Activated naive CD4-positive, alpha-beta T cell treated with anti-CD3 and anti-CD28 coated beads for 36 hours (primary cell): ENCODE results near the gene PHKG1. TPM values are rescaled to one million over a fixed set of nuclear protein-coding genes. Genes with fewer than 3 reads are reported as not detected.
"Not testable (repeated sequence)": the region's sequence is repeated elsewhere in the genome, so short reads cannot be mapped to it uniquely, and the experiment has no call there.

Experiments
- CTCF ChIA-PET: fragments of 350-600 bp; sonication (Branson Sonifier 250); formaldehyde crosslinking; loops from one replicate; lab custom pipeline; 2021; ENCODE audit warnings: antibody characterized with exemption; lab: Charles Lee
- DNase-seq: peaks from one replicate; pipeline ENCODE4 v3.0.0-alpha.2; 2020
- H3K27ac Mint-ChIP-seq: one replicate; pipeline ENCODE4 v1.8.0; 2021; ENCODE audit warnings: mild to moderate bottlenecking, mixed read lengths
- H3K27me3 Mint-ChIP-seq: one replicate; pipeline ENCODE4 v1.8.0; 2021; ENCODE audit warnings: low read depth, mixed read lengths
- H3K36me3 Mint-ChIP-seq: one replicate; pipeline ENCODE4 v1.8.0; 2021; ENCODE audit warnings: low read depth, mixed read lengths
- H3K4me1 Mint-ChIP-seq: one replicate; pipeline ENCODE4 v1.8.0; 2021; ENCODE audit warnings: low read depth, mixed read lengths
- H3K4me3 Mint-ChIP-seq: one replicate; pipeline ENCODE4 v1.8.0; 2021; ENCODE audit warnings: mild to moderate bottlenecking, moderate library complexity, mixed read lengths
- H3K9me3 Mint-ChIP-seq: one replicate; pipeline ENCODE4 v1.8.0; 2021; ENCODE audit warnings: mixed read lengths
- intact Hi-C: fragments of 100-400 bp; cut with micrococcal nuclease; formaldehyde crosslinking; loops from one replicate; pipeline ENCODE4 v1.15.1; 2023
- total RNA-seq, 2 experiments: library from RNA; stranded (reverse); gene quantifications; one replicate each; pipeline ENCODE4 v1.2.3, GENCODE V29; 2021

Gene PHKG1
- total RNA-seq, 2 experiments from 2014 or later: 3.6 to 3.8 TPM

DNA sequence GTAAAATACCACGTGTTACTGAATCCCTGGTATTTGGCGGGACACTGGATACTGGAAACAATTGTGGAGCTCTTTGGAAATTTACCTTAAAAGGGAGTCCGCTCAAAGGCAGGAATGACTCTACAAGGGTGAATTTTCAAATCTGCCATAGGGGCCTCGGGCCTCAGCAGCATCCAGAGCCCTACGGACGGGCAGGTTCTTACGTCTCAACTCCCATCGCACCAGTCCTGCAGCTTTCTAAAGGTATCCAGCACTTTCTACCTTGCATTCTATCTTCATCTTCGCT, 41.8 kb downstream of the PHKG1 start:
- Mint-ChIP-seq H3K27ac (peak overlapping the region; percentile 95), H3K9me3 (no peaks in the 10 kb centered on the region), H3K27me3 (no peaks in the 10 kb centered on the region), H3K36me3 (peaks cover 29% of the 10 kb centered on the region), H3K4me1 (peaks cover 48% of the 10 kb centered on the region), H3K4me3 (peak overlapping the region; percentile 95)
- intact Hi-C loops: loop anchor here (1.0 to 5.0 kb wide), 8 partner anchors 13 to 519 kb away; partner anchors contain the start of genes CHCHD2, MRPS17, NIPSNAP2 and SUMF2
- DNase-seq: no peak
- CTCF ChIA-PET: interaction anchor here (0.7 to 3.0 kb wide), 5 partner anchors 12 to 73 kb away, joined by 3 to 15 read pairs (median 4); no protein-coding TSS in a partner anchor

- H3K9me3 Mint-ChIP-seq, H3K27me3 Mint-ChIP-seq, intact Hi-C loops, H3K4me3 Mint-ChIP-seq, DNase-seq, H3K27ac Mint-ChIP-seq: not testable (repeated sequence)
- Mint-ChIP-seq H3K4me1 (peaks cover 29% of the 10 kb centered on the region), H3K36me3 (peaks cover 21% of the 10 kb centered on the region)
- CTCF ChIA-PET: interaction anchor here (0.5 to 3.0 kb wide), 2 partner anchors 16 to 25 kb away, joined by 3 to 15 read pairs; no protein-coding TSS in a partner anchor
Measured at GRCh38 chr7:56048763-56049162, 44.0 kb downstream of the PHKG1 start.

DNA sequence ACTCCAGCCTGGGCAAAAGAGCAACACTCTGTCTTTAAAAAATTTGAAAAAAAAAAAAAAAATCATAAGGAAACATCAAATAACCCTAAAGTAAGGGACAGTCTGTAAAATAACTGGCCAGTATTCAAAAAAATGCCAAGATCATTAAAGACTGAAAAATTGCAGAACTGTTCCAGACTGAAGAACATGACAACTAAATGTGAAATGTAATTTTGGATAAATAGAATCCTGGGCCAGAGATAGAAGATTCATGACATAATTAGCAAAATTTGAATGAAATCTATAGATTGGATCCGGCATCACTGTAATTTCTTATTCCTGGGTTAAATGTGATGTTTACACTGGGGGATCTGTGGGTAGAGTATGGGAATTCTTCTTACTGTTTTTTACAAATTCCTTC, 44.5 kb downstream of the PHKG1 start:
- H3K9me3 Mint-ChIP-seq: no peaks in the 10 kb centered on the region
- H3K36me3 Mint-ChIP-seq: peaks cover 17% of the 10 kb centered on the region
- intact Hi-C loops: no loop called here
- H3K27me3 Mint-ChIP-seq: no peaks in the 10 kb centered on the region
- no peak overlapping the region for H3K4me3 Mint-ChIP-seq
- CTCF ChIA-PET: no interaction called here
- DNase-seq: no peak
- H3K4me1 Mint-ChIP-seq: peaks cover 24% of the 10 kb centered on the region
- H3K27ac Mint-ChIP-seq: no peak overlapping the region

- CTCF ChIA-PET: interaction anchor here (0.6 kb wide), 1 partner anchor 768 kb away, joined by 7 read pairs; no protein-coding TSS in a partner anchor
Measured at GRCh38 chr7:56047446-56048116, 45.2 kb downstream of the PHKG1 start.

GRCh38 chr7:56046721-56047445, 45.9 kb downstream of the PHKG1 start:
- no peaks in the 10 kb centered on the region for H3K9me3 Mint-ChIP-seq
- CTCF ChIA-PET: interaction anchor here (0.6 kb wide), 1 partner anchor 767 kb away, joined by 7 read pairs; no protein-coding TSS in a partner anchor
- H3K4me1 Mint-ChIP-seq: peaks cover 16% of the 10 kb centered on the region
- no peak overlapping the region for H3K4me3 Mint-ChIP-seq
- no peak overlapping the region for H3K27ac Mint-ChIP-seq
- H3K27me3 Mint-ChIP-seq: no peaks in the 10 kb centered on the region
- H3K36me3 Mint-ChIP-seq: peaks cover 17% of the 10 kb centered on the region
- no peak for DNase-seq
- intact Hi-C loops: no loop called here

More at GRCh38 chr7:56047446-56048116, 45.2 kb downstream of the PHKG1 start:
- H3K27ac Mint-ChIP-seq, H3K9me3 Mint-ChIP-seq, H3K4me3 Mint-ChIP-seq, H3K27me3 Mint-ChIP-seq, intact Hi-C loops, DNase-seq: not testable (repeated sequence)
- Mint-ChIP-seq H3K36me3 (peaks cover 16% of the 10 kb centered on the region), H3K4me1 (peaks cover 18% of the 10 kb centered on the region)

- H3K4me3 Mint-ChIP-seq, intact Hi-C loops, H3K27me3 Mint-ChIP-seq, H3K9me3 Mint-ChIP-seq, DNase-seq, H3K27ac Mint-ChIP-seq, CTCF ChIA-PET: not testable (repeated sequence)
- H3K4me1 Mint-ChIP-seq: peaks cover 16% of the 10 kb centered on the region
- peaks cover 13% of the 10 kb centered on the region for H3K36me3 Mint-ChIP-seq
Measured at GRCh38 chr7:56045758-56046157, 47.0 kb downstream of the PHKG1 start.

DNA sequence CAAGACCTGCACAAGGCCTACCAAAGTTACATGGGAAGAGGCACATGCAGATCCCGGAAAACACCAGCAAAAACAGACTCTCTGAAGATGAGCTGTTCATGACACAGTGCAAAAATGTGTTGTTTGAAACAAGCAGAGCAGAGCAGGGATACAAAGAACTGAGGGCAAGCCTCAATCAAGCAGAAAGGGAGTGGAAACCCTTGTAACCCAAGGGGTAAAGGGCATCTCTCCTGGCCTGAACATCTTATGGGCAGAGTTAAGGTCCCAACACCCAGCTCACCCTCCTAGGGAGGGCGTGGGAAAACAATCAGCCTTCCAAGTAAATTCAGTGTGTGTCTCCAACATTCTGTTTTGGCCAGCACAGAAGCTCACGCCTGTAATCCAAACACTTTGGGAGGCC, 52.0 kb downstream of the PHKG1 start:
- Mint-ChIP-seq H3K36me3 (peaks cover 13% of the 10 kb centered on the region), H3K4me1 (no peaks in the 10 kb centered on the region), H3K27me3 (no peaks in the 10 kb centered on the region), H3K27ac (no peak overlapping the region), H3K4me3 (no peak overlapping the region), H3K9me3 (no peaks in the 10 kb centered on the region)
- CTCF ChIA-PET: interaction anchor here (0.6 to 0.7 kb wide), 2 partner anchors 20 to 25 kb away, joined by 3 read pairs; no protein-coding TSS in a partner anchor
- DNase-seq: no peak
- intact Hi-C loops: no loop called here

DNA sequence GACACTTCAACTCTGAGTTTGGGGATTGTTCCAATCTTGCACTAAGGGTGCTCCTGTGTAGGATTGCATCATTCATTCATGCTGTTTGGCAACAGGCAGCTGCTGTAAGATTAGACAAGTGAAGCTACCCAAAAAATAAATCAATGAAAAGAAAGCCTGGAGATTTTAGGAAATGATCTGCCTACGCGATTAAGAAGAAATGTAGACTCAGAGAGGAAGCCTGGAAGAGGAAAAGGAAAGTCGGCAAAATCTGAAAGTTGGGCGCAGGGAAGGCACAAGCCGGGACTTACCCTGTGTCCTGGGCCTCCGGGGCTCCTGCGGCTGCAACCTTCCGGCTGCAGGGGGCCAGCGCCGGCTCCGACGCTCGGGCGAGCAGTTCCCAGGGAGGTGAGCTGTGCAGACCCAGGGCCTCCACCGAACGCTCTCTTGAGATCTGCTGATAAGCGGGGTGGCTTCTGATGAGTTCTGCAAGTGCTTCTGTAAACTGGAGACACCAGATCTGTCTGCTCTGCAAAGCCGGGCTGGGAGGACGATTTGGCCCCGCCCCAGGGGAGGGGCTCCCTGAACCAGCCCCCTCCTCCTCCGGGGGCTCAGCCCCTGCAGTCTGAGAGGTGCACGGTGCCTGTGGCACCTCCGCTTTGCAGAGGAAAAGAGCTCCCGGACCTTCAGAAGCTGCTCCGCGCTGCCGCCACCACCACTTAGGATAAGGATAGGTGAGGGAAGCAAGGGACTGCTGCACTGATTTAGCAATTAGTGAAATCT, 58.9 kb downstream of the PHKG1 start:
- Mint-ChIP-seq H3K27me3 (no peaks in the 10 kb centered on the region), H3K4me3 (peak overlapping the region; percentile 82)
- CTCF ChIA-PET: interaction anchor here (0.9 to 2.1 kb wide), 3 partner anchors 17 to 70 kb away, joined by 3 to 5 read pairs (median 5); partner anchors contain the start of genes CCT6A and PSPH

DNA sequence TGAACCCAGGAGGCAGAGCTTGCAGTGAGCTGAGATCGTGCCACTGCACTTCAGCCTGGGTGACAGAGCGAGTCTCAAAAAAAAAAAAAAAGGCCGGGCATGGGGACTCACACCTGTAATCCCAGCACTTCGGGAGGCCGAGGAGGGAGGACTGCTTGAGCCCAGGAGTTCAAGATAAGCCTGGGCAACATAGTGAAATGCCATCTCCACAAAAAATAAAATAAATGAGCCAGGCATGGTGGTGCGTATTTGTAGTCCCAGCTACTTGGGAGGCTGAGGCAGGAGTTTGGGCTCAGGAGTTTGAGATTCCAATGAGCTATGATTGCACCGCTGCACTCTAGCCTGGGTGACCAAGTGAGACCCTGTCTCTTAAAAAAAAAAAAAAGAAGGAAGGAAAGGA, 60.2 kb downstream of the PHKG1 start:
- H3K9me3 Mint-ChIP-seq, H3K4me3 Mint-ChIP-seq, intact Hi-C loops: not testable (repeated sequence)

More for the DNA sequence above, 58.9 kb downstream of the PHKG1 start:
- intact Hi-C loops: loop anchor here (1.0 kb wide), 1 partner anchor 17 kb away; the partner anchor contains the start of genes CCT6A and PSPH
- DNase-seq: peak; percentile 54
- no peaks in the 10 kb centered on the region for H3K9me3 Mint-ChIP-seq
- peaks cover 7% of the 10 kb centered on the region for H3K4me1 Mint-ChIP-seq
- peak overlapping the region; percentile 48 for H3K27ac Mint-ChIP-seq
- H3K36me3 Mint-ChIP-seq: peaks cover 21% of the 10 kb centered on the region

DNA sequence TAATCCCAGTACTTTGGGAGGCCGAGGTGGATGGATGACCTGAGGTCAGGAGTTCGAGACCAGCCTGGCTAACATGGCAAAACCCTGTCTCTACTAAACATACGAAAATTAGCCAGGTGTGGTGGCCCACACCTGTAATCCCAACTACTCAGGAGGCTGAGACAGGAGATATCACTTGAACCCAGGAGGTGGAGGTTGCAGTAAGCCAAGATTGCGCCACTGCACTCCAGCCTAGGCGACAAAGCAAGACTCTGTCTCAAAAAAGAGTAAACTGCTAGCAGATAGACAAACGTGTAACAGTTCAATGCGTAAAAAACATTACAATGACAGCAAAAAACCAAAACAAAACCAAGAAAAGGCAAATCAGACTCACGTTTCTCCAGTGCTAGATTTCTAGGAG, 61.2 kb downstream of the PHKG1 start:
- H3K27me3 Mint-ChIP-seq, DNase-seq, H3K4me3 Mint-ChIP-seq, H3K4me1 Mint-ChIP-seq, intact Hi-C loops, H3K9me3 Mint-ChIP-seq, H3K27ac Mint-ChIP-seq: not testable (repeated sequence)
- H3K36me3 Mint-ChIP-seq: peaks cover 26% of the 10 kb centered on the region
- CTCF ChIA-PET: interaction anchor here (0.9 kb wide), 1 partner anchor 38 kb away, joined by 3 read pairs; no protein-coding TSS in a partner anchor

More for the DNA sequence above, 60.2 kb downstream of the PHKG1 start:
- H3K27ac Mint-ChIP-seq, H3K27me3 Mint-ChIP-seq, H3K4me1 Mint-ChIP-seq, DNase-seq: not testable (repeated sequence)
- H3K36me3 Mint-ChIP-seq: peaks cover 23% of the 10 kb centered on the region
- CTCF ChIA-PET: interaction anchor here (2.1 kb wide), 1 partner anchor 42 kb away, joined by 5 read pairs; no protein-coding TSS in a partner anchor

DNA sequence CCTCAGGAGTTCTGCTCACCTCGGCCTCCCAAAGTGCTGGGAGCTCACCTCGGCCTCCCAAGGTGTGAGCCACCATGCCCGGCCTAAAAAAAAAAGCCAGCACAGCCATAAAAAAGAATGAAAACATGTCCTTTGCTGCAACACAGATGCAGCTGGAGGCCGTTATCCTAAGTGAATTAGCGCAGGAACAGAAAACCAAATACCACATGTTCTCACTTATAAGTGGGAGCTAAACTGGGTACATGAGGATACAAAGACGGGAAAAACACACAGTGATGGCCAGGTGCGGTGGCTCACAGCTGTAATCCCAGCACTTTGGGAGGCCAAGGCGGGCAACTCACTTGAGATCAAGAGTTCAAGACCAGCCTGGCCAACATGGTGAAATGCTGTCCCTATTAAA, 62.4 kb downstream of the PHKG1 start:
- peaks cover 30% of the 10 kb centered on the region for H3K36me3 Mint-ChIP-seq
- H3K27me3 Mint-ChIP-seq: no peaks in the 10 kb centered on the region
- no peaks in the 10 kb centered on the region for H3K9me3 Mint-ChIP-seq
- no peak for DNase-seq
- H3K4me3 Mint-ChIP-seq: no peak overlapping the region
- H3K4me1 Mint-ChIP-seq: peaks cover 7% of the 10 kb centered on the region
- CTCF ChIA-PET: no interaction called here
- intact Hi-C loops: no loop called here
- H3K27ac Mint-ChIP-seq: no peak overlapping the region
